ENCODE measurements around the gene NR3C2. TPM values are rescaled to one million over a fixed set of nuclear protein-coding genes. Genes with fewer than 3 reads are reported as not detected.
A peak's percentile ranks its signal among the peaks of the same experiment; 100 is the strongest.

NR3C2 gene
- polyA plus RNA-seq, 1 donor from 2014 or later: 0.06 TPM

- no peak for TF ChIP-seq CTCF (IDR thresholded peaks at IDR 0.05; ENCODE audit: poor library complexity, severe bottlenecking)
- TF ChIP-seq EZH2 (IDR thresholded peaks at IDR 0.05; ENCODE audit: borderline replicate concordance, insufficient read depth, low read length, poor library complexity, severe bottlenecking): no peak
- TF ChIP-seq MXI1 (conservative IDR thresholded peaks at IDR 0.05; ENCODE audit: poor library complexity, severe bottlenecking): no peak
- TF ChIP-seq RAD21 (conservative IDR thresholded peaks at IDR 0.05): no peak
- TF ChIP-seq SMC3 (conservative IDR thresholded peaks at IDR 0.05; ENCODE audit: poor library complexity): no peak
- TF ChIP-seq EP300 (conservative IDR thresholded peaks at IDR 0.05; ENCODE audit: poor library complexity, severe bottlenecking): no peak
- TF ChIP-seq POLR2AphosphoS5 (IDR thresholded peaks at IDR 0.05): no peak
- Histone ChIP-seq H3F3A (ENCODE audit: insufficient read depth, low read length, poor library complexity, severe bottlenecking) (no peaks in the 10 kb centered on the region), H3K27ac (ENCODE audit: low read length) (no peak overlapping the region), H3K4me2 (ENCODE audit: low read length) (peak overlapping the region; percentile 94), H4K20me1 (ENCODE audit: insufficient read depth) (no peaks in the 10 kb centered on the region), H2AFZ (ENCODE audit: low read depth, low read length) (no peak overlapping the region), H3K79me2 (replicated peaks; ENCODE audit: insufficient read depth, low read length) (no peaks in the 10 kb centered on the region), H3K36me3 (ENCODE audit: insufficient read depth, low read length) (no peaks in the 10 kb centered on the region), H3K9me3 (ENCODE audit: low read length) (no peaks in the 10 kb centered on the region), H3K9ac (ENCODE audit: low read length) (no peak overlapping the region), H3K27me3 (ENCODE audit: insufficient read depth, low read depth, low read length) (peaks cover 73% of the 10 kb centered on the region), H3K4me3 (ENCODE audit: low read length) (peak overlapping the region; percentile 94), H3K9me2 (ENCODE audit: insufficient read depth, low read length) (no peaks in the 10 kb centered on the region)
Observed at GRCh38 chr4:148441624-148441985, 609 bp downstream of the NR3C2 start.

- Histone ChIP-seq H2AFZ (ENCODE audit: low read depth, low read length) (no peak overlapping the region), H3K4me2 (ENCODE audit: low read length) (no peak overlapping the region), H3F3A (ENCODE audit: insufficient read depth, low read length, poor library complexity, severe bottlenecking) (no peaks in the 10 kb centered on the region), H3K36me3 (ENCODE audit: insufficient read depth, low read length) (no peaks in the 10 kb centered on the region), H3K4me3 (ENCODE audit: low read length) (no peak overlapping the region), H3K79me2 (replicated peaks; ENCODE audit: insufficient read depth, low read length) (no peaks in the 10 kb centered on the region), H3K9me2 (ENCODE audit: insufficient read depth, low read length) (no peaks in the 10 kb centered on the region), H3K27ac (ENCODE audit: low read length) (no peak overlapping the region), H4K20me1 (ENCODE audit: insufficient read depth) (no peaks in the 10 kb centered on the region), H3K9me3 (ENCODE audit: low read length) (no peaks in the 10 kb centered on the region), H3K9ac (ENCODE audit: low read length) (no peak overlapping the region), H3K27me3 (ENCODE audit: insufficient read depth, low read depth, low read length) (peaks cover 41% of the 10 kb centered on the region)
- no peak for TF ChIP-seq EZH2 (IDR thresholded peaks at IDR 0.05; ENCODE audit: borderline replicate concordance, insufficient read depth, low read length, poor library complexity, severe bottlenecking)
- no peak for TF ChIP-seq SMC3 (conservative IDR thresholded peaks at IDR 0.05; ENCODE audit: poor library complexity)
- TF ChIP-seq EP300 (conservative IDR thresholded peaks at IDR 0.05; ENCODE audit: poor library complexity, severe bottlenecking): no peak
- no peak for TF ChIP-seq REST (IDR thresholded peaks at IDR 0.05; ENCODE audit: borderline replicate concordance)
- no peak for TF ChIP-seq TAF1 (IDR thresholded peaks at IDR 0.05; ENCODE audit: low read depth)
- no peak for TF ChIP-seq POLR2AphosphoS5 (IDR thresholded peaks at IDR 0.05)
- TF ChIP-seq CTCF (IDR thresholded peaks at IDR 0.05; ENCODE audit: poor library complexity, severe bottlenecking): no peak
- no peak for TF ChIP-seq MXI1 (conservative IDR thresholded peaks at IDR 0.05; ENCODE audit: poor library complexity, severe bottlenecking)
- no peak for TF ChIP-seq RAD21 (conservative IDR thresholded peaks at IDR 0.05)
Observed at GRCh38 chr4:148438047-148438446, 4.2 kb downstream of the NR3C2 start.

All from neural cell (in vitro differentiated cells).